ENCODE data around the gene HNMT.

- TF ChIP-seq, protein P1, sequence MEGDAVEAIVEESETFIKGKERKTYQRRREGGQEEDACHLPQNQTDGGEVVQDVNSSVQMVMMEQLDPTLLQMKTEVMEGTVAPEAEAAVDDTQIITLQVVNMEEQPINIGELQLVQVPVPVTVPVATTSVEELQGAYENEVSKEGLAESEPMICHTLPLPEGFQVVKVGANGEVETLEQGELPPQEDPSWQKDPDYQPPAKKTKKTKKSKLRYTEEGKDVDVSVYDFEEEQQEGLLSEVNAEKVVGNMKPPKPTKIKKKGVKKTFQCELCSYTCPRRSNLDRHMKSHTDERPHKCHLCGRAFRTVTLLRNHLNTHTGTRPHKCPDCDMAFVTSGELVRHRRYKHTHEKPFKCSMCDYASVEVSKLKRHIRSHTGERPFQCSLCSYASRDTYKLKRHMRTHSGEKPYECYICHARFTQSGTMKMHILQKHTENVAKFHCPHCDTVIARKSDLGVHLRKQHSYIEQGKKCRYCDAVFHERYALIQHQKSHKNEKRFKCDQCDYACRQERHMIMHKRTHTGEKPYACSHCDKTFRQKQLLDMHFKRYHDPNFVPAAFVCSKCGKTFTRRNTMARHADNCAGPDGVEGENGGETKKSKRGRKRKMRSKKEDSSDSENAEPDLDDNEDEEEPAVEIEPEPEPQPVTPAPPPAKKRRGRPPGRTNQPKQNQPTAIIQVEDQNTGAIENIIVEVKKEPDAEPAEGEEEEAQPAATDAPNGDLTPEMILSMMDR (IDR thresholded peaks at IDR 0.05), result no peak
- TF ChIP-seq POLR2A (IDR thresholded peaks at IDR 0.05) (no peak), EP300 (IDR thresholded peaks at IDR 0.05) (no peak)
Measured at GRCh38 chr2:138016351-138017087, 52.2 kb downstream of the HNMT start.

Data from ovary (tissue), 3 donors.